ENCODE results near the gene MSRB2. TPM values are rescaled to one million over a fixed set of nuclear protein-coding genes. Genes with fewer than 3 reads are reported as not detected.

The MSRB2 gene
- total and polyA plus RNA-seq, 2 donors (not counting 1 experiment from before 2014, with no cell fraction given): 1.5 to 3.0 TPM

GRCh38 chr10:23114228-23114850 is 19.0 kb downstream of the MSRB2 start:
- DNase-seq (no peak), ATAC-seq (ENCODE audit: low read depth) (no peak)
- CTCF ChIA-PET: no interaction called here
- intact Hi-C loops (cut with micrococcal nuclease): no loop called here
- H3K9me3 ChIP-seq (ENCODE audit: control extremely low read depth in 1 of 3, control insufficient read depth in 2 of 3, insufficient read depth in 1 of 3, low read length in 2 of 3): no peaks in the 10 kb centered on the region
- no peak overlapping the region for H3K27ac ChIP-seq (ENCODE audit: low read length in 2 of 2)
- no peaks in the 10 kb centered on the region for H3K27me3 ChIP-seq (replicated peaks in 1 of 4; ENCODE audit: control extremely low read depth in 1 of 4, control insufficient read depth in 3 of 4, insufficient read depth in 4 of 4, low read length in 3 of 4)
- Mint-ChIP-seq H3K27me3 (no peaks in the 10 kb centered on the region), H3K4me3 (no peak overlapping the region), H3K4me1 (no peaks in the 10 kb centered on the region), H3K27ac (no peak overlapping the region), H3K9me3 (ENCODE audit: insufficient read depth) (no peaks in the 10 kb centered on the region)
- no peak overlapping the region for H2AFZ ChIP-seq (ENCODE audit: insufficient read depth, low read depth, low read length, poor library complexity, severe bottlenecking)
- no peaks in the 10 kb centered on the region for H3K4me1 ChIP-seq (ENCODE audit: control insufficient read depth in 2 of 2, insufficient read depth in 2 of 2, low read length in 2 of 2)
- no peak overlapping the region for H3K9ac ChIP-seq (ENCODE audit: low read length)
- POLR2A ChIA-PET: no interaction called here
- no peak overlapping the region for H3K4me2 ChIP-seq (replicated peaks; ENCODE audit: low read depth, low read length, poor library complexity, severe bottlenecking)
- no peak for TF ChIP-seq CTCF (IDR thresholded peaks at IDR 0.05)
- TF ChIP-seq EZH2 (IDR thresholded peaks at IDR 0.05; ENCODE audit: borderline replicate concordance, insufficient read depth, low read depth, low read length, poor library complexity, severe bottlenecking): no peak
- H3K36me3 ChIP-seq (replicated peaks in 1 of 2; ENCODE audit: control extremely low read depth in 1 of 2, control insufficient read depth in 1 of 2, extremely low read depth in 1 of 2, insufficient read depth in 2 of 2, low read length in 1 of 2): peaks cover 0 to 2% of the 10 kb centered on the region in 2 experiments
- H3K4me3 ChIP-seq (ENCODE audit: control extremely low read depth in 1 of 5, extremely low read depth in 1 of 5, insufficient read depth in 1 of 5, low read depth in 2 of 5, low read length in 4 of 5): no peak overlapping the region
- no peaks in the 10 kb centered on the region for H4K20me1 ChIP-seq (ENCODE audit: control insufficient read depth, insufficient read depth, low read length, poor library complexity, severe bottlenecking)
- WGBS (ENCODE audit: insufficient coverage): 98% methylated on average over 5 of the region's 7 CpGs
- H3K79me2 ChIP-seq (ENCODE audit: control insufficient read depth, insufficient read depth, low read length): no peaks in the 10 kb centered on the region

GRCh38 chr10:23116486-23117205 is 21.3 kb downstream of the MSRB2 start:
- DNase-seq: no peak
- Histone ChIP-seq H3K79me2 (ENCODE audit: control insufficient read depth, insufficient read depth, low read length) (no peaks in the 10 kb centered on the region), H3K4me3 (ENCODE audit: control extremely low read depth in 1 of 5, extremely low read depth in 1 of 5, insufficient read depth in 1 of 5, low read depth in 2 of 5, low read length in 4 of 5) (no peak overlapping the region), H3K36me3 (replicated peaks in 1 of 2; ENCODE audit: control extremely low read depth in 1 of 2, control insufficient read depth in 1 of 2, extremely low read depth in 1 of 2, insufficient read depth in 2 of 2, low read length in 1 of 2) (peaks cover 0 to 2% of the 10 kb centered on the region in 2 experiments), H3K9ac (ENCODE audit: low read length) (no peak overlapping the region), H4K20me1 (ENCODE audit: control insufficient read depth, insufficient read depth, low read length, poor library complexity, severe bottlenecking) (no peaks in the 10 kb centered on the region), H3K27ac (ENCODE audit: low read length in 2 of 2) (no peak overlapping the region), H3K4me2 (replicated peaks; ENCODE audit: low read depth, low read length, poor library complexity, severe bottlenecking) (no peak overlapping the region), H3K4me1 (ENCODE audit: control insufficient read depth in 2 of 2, insufficient read depth in 2 of 2, low read length in 2 of 2) (no peaks in the 10 kb centered on the region), H3K9me3 (ENCODE audit: control extremely low read depth in 1 of 3, control insufficient read depth in 2 of 3, insufficient read depth in 1 of 3, low read length in 2 of 3) (no peaks in the 10 kb centered on the region), H2AFZ (ENCODE audit: insufficient read depth, low read depth, low read length, poor library complexity, severe bottlenecking) (no peak overlapping the region), H3K27me3 (replicated peaks in 1 of 4; ENCODE audit: control extremely low read depth in 1 of 4, control insufficient read depth in 3 of 4, insufficient read depth in 4 of 4, low read length in 3 of 4) (no peaks in the 10 kb centered on the region)
- no peaks in the 10 kb centered on the region for H3K27me3 Mint-ChIP-seq
- no peaks in the 10 kb centered on the region for H3K4me1 Mint-ChIP-seq
- H3K4me3 Mint-ChIP-seq: no peak overlapping the region
- 93% methylated on average over 2 of the region's 4 CpGs for WGBS (ENCODE audit: insufficient coverage)
- POLR2A ChIA-PET: no interaction called here
- H3K27ac Mint-ChIP-seq: no peak overlapping the region
- no peak for TF ChIP-seq EZH2 (IDR thresholded peaks at IDR 0.05; ENCODE audit: borderline replicate concordance, insufficient read depth, low read depth, low read length, poor library complexity, severe bottlenecking)
- TF ChIP-seq CTCF (IDR thresholded peaks at IDR 0.05): no peak
- CTCF ChIA-PET: no interaction called here
- no peaks in the 10 kb centered on the region for H3K9me3 Mint-ChIP-seq (ENCODE audit: insufficient read depth)
- ATAC-seq (ENCODE audit: low read depth): no peak
- intact Hi-C loops (cut with micrococcal nuclease): no loop called here
